GM19035 (cell line): ENCODE results near the gene NELL1.

ENCODE experiments used
- ATAC-seq: cut with Tn5 transposase; IDR thresholded peaks from one replicate; pipeline ENCODE4 v1.9.1; 2021; ENCODE audit not compliant: unreplicated experiment

Gene NELL1

GRCh38 chr11:21301981-21302380, 632.6 kb downstream of the NELL1 start:
- no peak for ATAC-seq

DNA sequence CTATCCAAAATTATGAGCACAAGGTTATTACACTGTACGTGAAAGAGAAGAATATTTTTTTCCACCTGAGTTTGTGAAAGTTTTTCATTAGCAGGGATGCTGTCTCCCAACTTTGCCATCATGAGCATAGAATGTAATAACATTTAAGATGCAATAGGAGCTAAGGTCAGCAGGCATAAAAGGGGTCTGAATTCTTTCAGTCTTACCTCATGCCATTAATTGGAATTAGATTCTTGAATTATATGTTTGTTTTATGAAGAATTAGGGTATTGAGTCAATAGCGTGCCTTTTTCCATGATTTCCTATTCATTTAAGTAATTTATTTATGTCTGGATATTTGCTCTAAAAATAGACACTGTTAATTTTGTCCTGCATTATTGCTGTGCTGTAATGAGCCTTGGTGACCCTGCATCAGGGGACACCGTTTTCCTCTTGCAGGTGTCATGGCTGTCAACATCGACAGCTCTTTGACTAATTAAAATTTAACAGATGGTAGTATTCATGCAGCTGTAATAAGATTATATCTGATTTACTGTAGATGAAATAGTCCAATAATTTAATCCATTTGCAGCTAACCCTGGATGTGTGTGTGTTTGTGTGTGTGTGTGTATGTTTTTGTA, 637.5 kb downstream of the NELL1 start:
- no peak for ATAC-seq

GRCh38 chr11:21307874-21308273, 638.5 kb downstream of the NELL1 start:
- ATAC-seq, result no peak

DNA sequence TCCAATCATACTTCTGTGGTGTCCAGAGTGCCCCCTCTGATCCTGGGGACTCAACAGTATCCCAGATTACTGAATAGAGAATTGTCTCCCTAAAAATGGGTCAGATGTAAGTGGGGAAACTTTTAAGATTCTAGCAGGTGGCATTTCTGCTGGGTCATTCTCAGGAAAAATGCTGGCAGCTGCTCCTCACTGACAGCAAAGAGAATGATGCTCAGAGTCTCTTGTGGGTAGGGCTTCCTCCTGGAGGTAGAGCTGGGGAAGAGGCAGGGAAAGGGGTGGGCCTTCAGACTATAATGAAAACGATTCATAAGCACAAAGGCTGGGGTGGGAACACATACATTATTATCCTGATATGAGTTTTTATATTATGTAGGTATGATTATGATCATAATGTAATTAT, 647.2 kb downstream of the NELL1 start:
- ATAC-seq, result no peak

- no peak for ATAC-seq
These were observed 651.7 kb downstream of the NELL1 start for GRCh38 chr11:21321072-21321471.

- no peak for ATAC-seq
These were observed 652.1 kb downstream of the NELL1 start for GRCh38 chr11:21321530-21321929.

DNA sequence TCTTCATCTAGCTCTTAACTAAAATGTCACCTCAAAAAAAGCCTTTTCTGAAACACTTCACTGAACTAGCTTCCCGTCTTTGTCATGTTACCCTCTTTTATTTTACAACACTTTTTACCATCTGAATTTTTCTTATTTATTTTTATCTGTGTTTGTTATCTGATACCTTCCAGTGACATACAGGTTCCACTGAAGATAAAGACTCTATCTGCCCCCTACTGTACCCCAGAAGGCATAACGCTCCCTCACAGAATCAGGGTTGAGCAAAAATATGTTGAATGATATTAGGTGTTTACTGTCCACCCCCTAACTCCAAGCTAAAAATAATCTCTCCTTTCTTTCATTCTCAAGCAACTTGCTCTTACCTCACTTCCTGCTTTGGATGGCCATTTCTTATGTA, 654.2 kb downstream of the NELL1 start:
- ATAC-seq, result no peak

GRCh38 chr11:21343204-21343603, 673.8 kb downstream of the NELL1 start:
- no peak for ATAC-seq

DNA sequence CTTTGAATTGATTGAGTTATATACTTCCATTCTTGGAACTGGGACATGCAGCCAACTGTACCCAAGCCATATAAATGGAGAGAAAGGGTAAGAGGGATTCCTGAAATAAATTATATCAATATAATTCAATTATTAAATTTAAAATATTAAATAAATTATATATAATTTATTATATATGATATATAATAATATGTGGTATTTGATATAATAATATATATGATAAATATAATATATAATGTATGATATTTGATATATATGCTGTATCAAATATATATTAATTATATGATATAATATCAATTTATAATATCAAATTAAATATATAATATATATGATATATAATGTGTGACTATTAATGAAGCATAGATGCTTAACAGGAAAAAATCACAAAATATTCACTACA, 677.0 kb downstream of the NELL1 start:
- ATAC-seq, result no peak

- no peak for ATAC-seq
These were observed 681.2 kb downstream of the NELL1 start for GRCh38 chr11:21350613-21351012.

DNA sequence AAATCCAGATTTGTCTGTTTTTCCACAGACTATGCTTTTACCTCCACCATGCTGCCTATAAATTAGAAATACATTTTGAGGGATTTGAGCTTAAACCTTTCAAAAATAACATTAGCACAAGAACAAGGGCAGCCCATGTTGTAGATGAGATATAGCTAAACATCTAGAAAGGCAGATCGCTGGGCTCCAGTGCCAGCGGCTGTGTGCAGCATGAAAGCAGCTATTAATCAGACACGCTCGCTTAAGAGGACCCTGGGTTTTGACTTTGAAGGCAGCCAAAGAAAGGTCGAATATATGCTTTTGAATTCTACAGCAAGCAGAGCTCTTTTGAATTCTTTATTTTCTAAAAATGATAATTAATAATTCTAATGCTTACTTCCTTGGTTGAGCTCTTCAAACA, 684.0 kb downstream of the NELL1 start:
- ATAC-seq, result no peak

DNA sequence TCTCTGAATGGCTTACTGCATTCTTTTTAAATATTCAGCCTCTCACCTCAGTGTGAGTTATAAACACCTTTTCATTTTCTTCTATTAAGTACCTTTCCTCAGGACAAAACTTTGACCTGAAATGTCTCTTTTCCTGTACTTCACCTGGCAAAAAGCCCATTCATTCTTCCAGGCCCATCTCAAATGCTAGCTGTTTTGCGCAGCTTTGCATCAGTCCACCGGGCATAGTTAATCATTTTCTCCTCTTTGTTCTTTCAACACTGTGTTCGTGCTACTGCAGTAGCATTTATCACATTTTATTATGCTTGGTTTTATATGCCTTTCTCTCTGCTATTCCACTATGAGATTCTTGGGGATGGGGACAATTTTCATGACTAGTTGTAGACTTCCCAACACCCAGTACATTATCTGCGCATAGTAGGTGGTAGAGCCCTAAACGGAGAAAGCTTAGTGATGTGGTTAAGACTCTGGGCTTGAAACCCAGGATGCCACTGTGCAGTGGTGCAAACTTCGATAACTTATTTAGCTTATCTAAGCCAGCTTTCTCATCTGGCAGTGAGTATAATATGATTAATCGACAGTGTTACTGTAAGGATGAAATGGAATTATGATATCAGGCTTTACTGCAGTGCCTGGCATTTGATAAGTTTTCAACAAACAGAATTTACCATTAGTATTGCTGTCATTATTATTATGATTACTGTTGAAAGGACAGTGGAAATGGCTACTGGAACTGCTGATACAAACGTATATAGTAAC, 695.7 kb downstream of the NELL1 start:
- no peak for ATAC-seq

DNA sequence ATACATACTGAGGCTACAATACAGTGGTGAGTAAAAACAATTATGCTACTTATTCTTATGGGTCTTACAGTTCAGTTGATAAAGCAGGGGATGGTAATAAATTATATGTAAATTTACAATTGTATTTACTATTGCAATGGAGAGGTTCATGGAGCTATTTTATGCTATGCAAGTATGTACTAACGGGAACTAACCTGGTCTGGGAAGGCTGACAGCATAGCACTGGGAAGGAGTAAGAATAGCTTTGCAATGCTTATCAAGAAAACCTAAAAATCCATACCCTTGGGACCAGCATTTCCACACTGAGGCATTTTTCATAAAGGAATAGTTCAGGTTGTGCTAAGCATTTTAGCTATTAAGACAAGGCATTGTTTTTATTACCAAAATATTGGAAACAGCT, 700.6 kb downstream of the NELL1 start:
- ATAC-seq, result no peak

DNA sequence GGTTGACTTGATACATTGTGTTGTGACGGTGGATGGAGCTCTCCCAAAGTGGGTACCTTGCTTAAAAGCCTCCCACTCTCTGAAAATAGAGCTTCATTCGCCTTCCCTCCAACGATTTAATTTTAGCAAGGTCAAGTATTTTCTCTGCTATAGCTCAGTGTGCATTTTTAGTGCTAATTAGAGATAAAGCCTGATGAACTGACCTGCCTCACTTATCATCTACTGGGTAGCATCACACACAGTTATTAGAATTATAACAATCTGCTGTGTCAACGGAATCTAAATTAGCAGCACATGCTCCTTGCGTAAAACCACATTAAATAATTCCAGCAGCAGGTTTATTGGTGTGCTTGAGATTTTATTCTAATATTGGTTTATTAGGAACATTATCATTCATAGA, 701.7 kb downstream of the NELL1 start:
- no peak for ATAC-seq

- no peak for ATAC-seq
These were observed 703.3 kb downstream of the NELL1 start for GRCh38 chr11:21372672-21373071.

DNA sequence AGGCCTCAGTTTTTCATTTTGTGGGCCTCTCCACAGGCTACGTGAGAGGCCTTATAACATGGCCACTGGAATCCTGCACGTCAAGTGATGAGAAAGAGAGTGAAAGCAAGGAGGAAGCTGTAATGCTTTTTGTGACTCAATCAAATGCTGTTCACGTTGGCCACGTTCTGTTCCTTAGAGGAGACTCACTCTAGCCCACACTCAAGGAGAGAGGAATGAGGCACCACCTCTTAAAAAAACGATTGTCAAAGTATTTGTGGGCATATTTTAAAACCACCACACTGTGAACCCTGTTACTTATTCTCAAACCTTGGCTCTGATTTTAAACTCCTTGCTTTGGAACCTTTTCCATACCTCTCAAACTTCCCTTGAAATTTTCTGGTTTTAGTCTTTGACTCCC, 705.0 kb downstream of the NELL1 start:
- no peak for ATAC-seq

- no peak for ATAC-seq
These were observed 716.5 kb downstream of the NELL1 start for GRCh38 chr11:21385669-21386440.

GRCh38 chr11:21390430-21390829, 721.0 kb downstream of the NELL1 start:
- ATAC-seq, result no peak

GRCh38 chr11:21396342-21397008, 727.1 kb downstream of the NELL1 start:
- no peak for ATAC-seq

DNA sequence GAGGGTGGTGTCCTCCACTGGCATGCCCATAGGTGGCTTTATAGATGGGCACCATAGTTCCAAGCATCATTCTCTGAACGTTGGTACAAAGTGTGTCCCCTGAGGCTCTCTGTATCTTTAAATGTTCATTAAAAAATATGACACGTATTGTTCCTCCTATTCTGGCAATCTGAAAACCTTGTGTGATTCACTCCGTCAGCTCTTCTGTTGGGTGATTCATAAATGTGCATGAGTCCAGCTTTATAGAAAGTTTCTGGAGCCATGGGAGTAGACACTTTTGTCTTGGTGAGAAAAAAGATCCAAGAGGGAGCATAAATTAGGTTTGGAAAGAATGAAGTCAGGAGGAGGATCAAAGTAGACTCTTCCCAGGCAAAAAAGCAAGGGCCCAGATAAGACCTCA, 728.8 kb downstream of the NELL1 start:
- ATAC-seq, result no peak

GRCh38 chr11:21401496-21401895, 732.1 kb downstream of the NELL1 start:
- ATAC-seq, result no peak

- no peak for ATAC-seq
These were observed 732.9 kb downstream of the NELL1 start for GRCh38 chr11:21402274-21402673.
